Epithelial cell of esophagus (primary cell): ENCODE measurements around the gene TMEM138.

ENCODE experiments used
- DNase-seq: peaks from one replicate; pipeline ENCODE4 v3.0.0; 2010; ENCODE audit warnings: low read depth
- H3K4me3 ChIP-seq: 2 replicates; pipeline ENCODE4 v1.5.1; 2011; ENCODE audit warnings: mild to moderate bottlenecking, low read length, control low read depth
- CTCF ChIP-seq: IDR thresholded peaks from 2 replicates; pipeline ENCODE4 v1.5.1; 2011; ENCODE audit warnings: low read depth, mild to moderate bottlenecking, low read length, control low read depth, inconsistent platforms; ENCODE audit not compliant: insufficient read depth; ENCODE audit errors: missing control alignments

Gene TMEM138

GRCh38 chr11:61342207-61342803 lies 19.9 kb upstream of the TMEM138 start:
- no peak for DNase-seq
- TF ChIP-seq CTCF: no peak
- no peak overlapping the region for H3K4me3 ChIP-seq

- no peak for DNase-seq
- TF ChIP-seq CTCF: no peak
- no peak overlapping the region for H3K4me3 ChIP-seq
Measured at GRCh38 chr11:61343792-61344745, 18.1 kb upstream of the TMEM138 start.

- no peak for DNase-seq
- no peak for TF ChIP-seq CTCF
Measured at GRCh38 chr11:61345170-61345610, 17.0 kb upstream of the TMEM138 start.

GRCh38 chr11:61345954-61346843 lies 16.0 kb upstream of the TMEM138 start:
- DNase-seq: no peak
- TF ChIP-seq CTCF: no peak
- no peak overlapping the region for H3K4me3 ChIP-seq

More at GRCh38 chr11:61345170-61345610, 17.0 kb upstream of the TMEM138 start:
- no peak overlapping the region for H3K4me3 ChIP-seq

GRCh38 chr11:61347916-61348461 lies 14.2 kb upstream of the TMEM138 start:
- no peak for TF ChIP-seq CTCF
- DNase-seq: no peak
- H3K4me3 ChIP-seq: no peak overlapping the region

GRCh38 chr11:61349189-61349751 lies 12.9 kb upstream of the TMEM138 start:
- TF ChIP-seq CTCF: no peak
- H3K4me3 ChIP-seq: no peak overlapping the region
- DNase-seq: no peak
